HG03066 (cell line): ENCODE data around the gene ENTPD3.

Experiments used
- ATAC-seq: cut with Tn5 transposase; IDR thresholded peaks from one replicate; pipeline ENCODE4 v1.9.1; 2021; ENCODE audit warnings: low read depth; ENCODE audit not compliant: unreplicated experiment

Gene ENTPD3

GRCh38 chr3:40398346-40398745, 11.4 kb downstream of the ENTPD3 start:
- ATAC-seq: no peak

DNA sequence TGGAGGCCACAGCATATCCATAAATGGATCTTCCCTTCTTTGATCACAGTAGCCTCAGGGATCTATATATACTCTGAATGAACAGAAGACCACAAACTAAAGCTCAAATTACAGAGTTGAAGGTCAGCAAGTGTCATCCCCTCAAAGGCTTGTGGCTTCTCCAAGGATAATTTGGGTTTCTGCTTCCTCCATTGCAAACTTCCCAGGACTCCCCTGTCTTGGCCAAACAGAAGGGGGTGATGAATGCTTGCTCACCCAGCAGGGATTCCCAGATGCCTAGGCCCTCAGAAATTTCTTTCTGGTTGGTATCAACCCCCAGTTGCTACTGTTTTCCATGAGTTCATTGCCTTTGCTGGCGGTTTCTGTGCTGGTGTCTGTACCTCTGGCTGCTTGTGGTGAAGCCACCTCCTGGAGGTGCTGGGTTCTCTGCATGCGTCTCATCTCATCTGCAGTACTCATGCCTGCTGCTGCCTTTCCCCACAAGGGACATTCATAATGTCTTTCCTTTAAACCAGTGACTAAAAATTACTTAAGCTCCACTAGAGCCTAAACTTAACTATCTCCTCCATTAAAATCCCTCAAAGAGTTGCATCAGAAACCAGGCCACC, 17.7 kb downstream of the ENTPD3 start:
- ATAC-seq: no peak

DNA sequence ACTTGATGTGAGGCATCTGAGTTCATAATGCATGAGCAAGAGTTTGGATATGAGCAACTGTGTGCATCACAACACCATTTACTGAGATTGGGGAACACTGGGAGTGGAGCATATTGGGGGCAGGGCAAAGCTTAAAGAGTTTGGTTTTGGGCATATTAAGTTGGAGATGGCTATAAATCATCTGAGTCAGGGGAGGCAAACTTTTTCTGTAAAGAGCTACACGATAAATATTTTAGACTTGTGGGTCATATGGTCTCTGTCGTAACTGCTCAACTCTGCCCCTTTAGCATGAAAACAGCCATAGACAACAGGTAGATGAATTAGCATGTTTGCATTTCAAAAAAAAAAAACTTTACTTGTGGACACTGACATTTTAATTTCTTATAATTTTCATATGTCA, 20.0 kb downstream of the ENTPD3 start:
- ATAC-seq: no peak

DNA sequence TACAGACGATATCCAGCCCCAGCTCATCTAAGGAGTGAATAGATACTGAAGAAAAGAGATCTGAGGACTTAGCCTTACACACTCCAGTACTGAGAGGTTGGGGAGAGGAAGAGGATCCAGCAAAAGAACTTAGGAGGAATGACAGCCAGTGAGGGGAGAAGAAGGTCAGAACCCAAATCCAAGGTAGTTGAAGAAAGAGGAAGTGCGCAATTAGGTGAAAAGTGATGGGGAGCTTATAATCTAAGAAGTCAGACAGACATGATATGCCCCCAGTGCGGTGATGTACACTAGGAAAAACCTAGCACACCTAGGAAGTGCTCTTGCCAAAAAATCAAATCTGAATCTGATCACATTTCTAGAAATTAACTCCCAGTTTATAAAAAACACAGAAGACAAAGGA, 20.6 kb downstream of the ENTPD3 start:
- no peak for ATAC-seq

DNA sequence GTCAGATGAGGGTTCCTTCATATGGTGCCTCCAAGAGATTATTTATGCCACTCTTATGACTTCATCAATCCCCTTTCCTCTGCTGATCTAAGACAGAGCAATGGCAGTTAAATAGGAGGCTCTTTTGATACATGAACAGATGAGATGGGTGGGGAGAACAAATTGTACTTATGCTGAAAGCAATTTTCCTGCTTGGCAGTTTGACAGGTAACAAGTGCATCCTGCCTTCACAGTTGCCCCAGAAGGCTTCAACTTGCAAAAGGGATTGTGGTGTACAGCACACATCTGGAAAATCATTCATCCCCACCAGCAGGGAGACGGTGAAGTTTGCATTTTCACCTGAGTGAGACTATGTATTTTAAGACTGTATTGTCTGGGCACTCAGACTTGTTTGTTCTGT, 27.3 kb downstream of the ENTPD3 start:
- no peak for ATAC-seq

- ATAC-seq: no peak
Observed at GRCh38 chr3:40417845-40418543, 31.0 kb downstream of the ENTPD3 start.

DNA sequence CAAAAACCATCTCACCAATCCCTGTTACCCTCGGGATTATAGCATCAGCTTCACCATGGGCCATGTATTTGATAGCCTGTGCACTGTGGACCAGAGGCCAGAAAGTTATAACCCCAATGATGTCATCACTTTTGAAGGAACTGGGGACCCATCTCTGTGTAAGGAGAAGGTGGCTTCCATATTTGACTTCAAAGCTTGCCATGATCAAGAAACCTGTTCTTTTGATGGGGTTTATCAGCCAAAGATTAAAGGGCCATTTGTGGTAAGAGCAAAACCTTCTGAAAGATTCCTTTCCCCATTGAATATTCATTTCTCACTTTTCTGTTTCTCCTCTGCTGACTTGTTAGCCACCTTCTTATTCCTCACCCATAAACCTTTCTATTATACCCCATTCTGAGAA, 35.9 kb downstream of the ENTPD3 start:
- no peak for ATAC-seq

DNA sequence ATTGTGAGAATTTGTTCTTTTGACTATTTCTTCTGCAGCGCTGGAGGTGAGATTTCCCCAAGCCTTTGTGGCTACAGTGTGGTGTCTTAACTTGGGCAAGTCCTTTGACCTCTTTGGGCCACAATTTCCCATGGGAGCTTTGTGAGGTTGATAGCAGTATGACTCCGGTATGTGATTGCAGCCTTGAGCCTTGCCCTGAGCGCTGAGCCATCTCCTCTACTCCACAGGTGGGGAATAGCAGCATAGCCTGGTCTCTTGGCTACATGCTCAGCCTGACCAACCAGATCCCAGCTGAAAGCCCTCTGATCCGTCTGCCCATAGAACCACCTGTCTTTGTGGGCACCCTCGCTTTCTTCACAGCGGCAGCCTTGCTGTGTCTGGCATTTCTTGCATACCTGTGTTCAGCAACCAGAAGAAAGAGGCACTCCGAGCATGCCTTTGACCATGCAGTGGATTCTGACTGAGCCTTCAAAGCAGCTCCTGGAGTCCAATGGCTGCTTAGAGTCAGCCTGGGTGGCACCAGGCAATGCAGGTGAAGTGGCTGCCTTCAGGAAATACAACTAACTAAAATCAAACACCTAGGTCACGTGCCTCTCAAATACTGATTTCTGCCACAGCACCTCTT, 40.2 kb downstream of the ENTPD3 start:
- ATAC-seq: no peak

DNA sequence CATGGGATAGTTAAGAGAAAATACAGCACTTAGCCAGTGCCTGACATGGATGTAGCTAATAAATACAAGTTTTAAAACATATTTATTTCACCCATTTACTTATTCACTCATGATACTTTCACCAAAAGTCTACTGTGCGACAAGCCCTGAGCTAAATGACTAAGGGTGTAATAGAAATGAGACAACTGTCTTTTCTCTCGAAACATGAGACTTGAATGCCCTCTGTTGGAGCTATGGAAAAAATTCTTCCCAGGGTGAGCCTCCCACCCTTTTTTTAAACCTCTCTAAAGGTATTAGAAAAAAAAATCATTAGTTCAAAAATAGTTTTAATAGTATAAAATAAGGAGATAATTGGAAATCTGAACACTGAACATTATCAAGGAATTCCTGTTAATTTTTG, 45.8 kb downstream of the ENTPD3 start:
- no peak for ATAC-seq

DNA sequence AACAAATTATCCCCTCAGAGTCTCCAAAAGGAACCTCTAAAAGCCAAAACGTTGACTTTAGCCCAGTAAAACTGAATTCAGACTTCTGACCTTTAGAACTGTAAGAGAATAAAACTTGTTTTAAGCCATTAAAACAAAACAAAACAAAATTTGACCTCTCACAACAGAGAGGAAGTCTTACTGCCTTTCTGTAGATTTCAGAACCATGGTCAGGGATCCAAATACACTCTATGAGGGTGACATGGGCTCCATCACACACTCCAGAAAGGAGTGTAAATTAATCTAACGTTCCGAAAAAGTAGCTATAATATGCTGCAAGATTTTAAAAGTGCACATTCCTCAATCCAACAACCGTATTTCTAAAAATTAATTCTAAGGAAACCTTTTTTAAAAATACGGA, 50.9 kb downstream of the ENTPD3 start:
- ATAC-seq: no peak

DNA sequence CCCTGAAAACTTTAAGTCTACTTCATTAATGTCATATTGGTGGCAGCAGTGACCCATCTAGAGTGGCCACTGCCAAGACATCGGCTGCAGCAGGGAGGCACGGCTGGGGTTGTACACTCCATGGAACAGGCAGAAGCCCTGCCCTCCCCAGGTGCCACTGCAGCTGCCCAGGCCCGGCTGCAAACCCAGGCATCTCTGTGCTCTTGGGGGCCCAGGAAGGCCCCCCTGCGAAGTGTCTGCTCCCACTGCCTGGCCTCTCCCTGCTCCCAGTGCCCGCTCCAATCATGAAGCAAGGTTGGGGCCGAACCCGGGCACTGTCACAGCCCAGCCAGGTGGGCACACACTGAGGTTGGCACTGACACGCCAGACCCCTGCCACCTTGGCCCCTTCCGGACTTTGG, 58.1 kb downstream of the ENTPD3 start:
- ATAC-seq: no peak

- ATAC-seq: no peak
Observed at GRCh38 chr3:40445880-40446279, 58.9 kb downstream of the ENTPD3 start.

- no peak for ATAC-seq
Observed at GRCh38 chr3:40450438-40450837, 63.5 kb downstream of the ENTPD3 start.

GRCh38 chr3:40451551-40451950, 64.6 kb downstream of the ENTPD3 start:
- ATAC-seq: no peak

- ATAC-seq: no peak
Observed at GRCh38 chr3:40452057-40452456, 65.1 kb downstream of the ENTPD3 start.

- ATAC-seq: no peak
Observed at GRCh38 chr3:40452562-40452875, 65.5 kb downstream of the ENTPD3 start.

- ATAC-seq: peak; percentile 93
Observed at GRCh38 chr3:40452876-40453730, 66.1 kb downstream of the ENTPD3 start.

DNA sequence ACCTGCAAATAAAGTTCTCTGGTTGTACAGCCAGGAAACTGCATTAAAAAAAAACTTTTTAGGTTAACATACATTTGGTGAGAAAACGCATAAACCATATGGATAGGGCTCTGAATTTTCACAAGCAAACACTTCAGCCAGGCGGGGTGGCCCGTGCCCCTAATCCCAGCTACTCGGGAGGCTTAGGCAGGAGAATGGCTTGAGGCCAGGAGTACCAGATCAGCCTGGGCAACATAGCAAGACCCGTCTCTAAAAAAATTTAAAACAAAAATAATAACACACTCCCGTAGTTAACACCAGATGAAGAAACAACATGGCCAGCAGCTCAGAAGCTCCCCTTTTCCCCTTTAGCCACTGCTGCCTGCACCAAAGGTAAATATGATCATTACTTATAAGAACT, 66.9 kb downstream of the ENTPD3 start:
- no peak for ATAC-seq

- ATAC-seq: no peak
Observed at GRCh38 chr3:40455328-40455727, 68.3 kb downstream of the ENTPD3 start.

DNA sequence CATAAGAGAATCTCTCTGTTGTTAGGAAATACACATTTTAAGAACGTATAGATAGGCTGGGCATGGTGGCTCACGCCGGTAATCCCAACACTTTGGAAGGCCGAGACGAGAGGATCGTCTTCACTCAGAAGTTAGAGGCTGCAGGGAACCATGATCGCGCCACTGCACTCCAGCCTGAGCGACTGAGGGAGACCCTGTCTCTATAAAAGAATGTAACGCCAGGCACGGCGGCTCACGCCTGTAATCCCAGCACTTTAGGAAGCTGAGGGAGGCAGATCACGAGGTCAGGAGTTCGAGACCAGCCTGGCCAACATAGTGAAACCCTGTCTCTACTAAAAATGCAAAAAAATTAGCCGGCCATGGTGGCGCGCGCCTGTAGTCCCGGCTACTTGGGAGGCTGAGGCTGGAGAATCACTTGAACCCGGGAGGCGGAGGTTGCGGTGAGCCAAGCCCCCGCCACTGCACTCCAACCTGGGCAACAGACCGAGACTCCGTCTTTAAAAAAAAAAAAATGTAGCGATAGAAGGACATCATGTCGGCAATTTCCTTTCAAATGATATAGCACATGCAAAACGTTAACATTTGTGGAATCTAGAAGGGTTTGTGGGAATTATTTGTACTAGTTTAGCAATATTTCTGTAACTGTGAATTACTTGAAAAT, 69.4 kb downstream of the ENTPD3 start:
- no peak for ATAC-seq
